NT2/D1 (cell line): Measurements from ENCODE around the gene PSME3.

Experiments
- DNase-seq: peaks from one replicate; pipeline ENCODE4 v3.0.0-alpha.2; 2011; ENCODE audit warnings: low read depth, low spot score
- H3K27me3 ChIP-seq: 2 replicates; pipeline ENCODE4 v1.6.0; 2011; ENCODE audit warnings: mild to moderate bottlenecking; ENCODE audit not compliant: insufficient read length, insufficient read depth
- H3K36me3 ChIP-seq: 2 replicates; pipeline ENCODE4 v1.6.1; 2011; ENCODE audit warnings: mild to moderate bottlenecking, low read length, mixed read lengths; ENCODE audit not compliant: insufficient read depth, insufficient read length
- H3K4me1 ChIP-seq: 2 replicates; pipeline ENCODE4 v1.5.1; 2011; ENCODE audit not compliant: insufficient read depth, insufficient read length
- H3K4me3 ChIP-seq: 2 replicates; pipeline ENCODE4 v1.5.1; 2011; ENCODE audit warnings: low read depth; ENCODE audit not compliant: insufficient read length
- H3K9ac ChIP-seq: 2 replicates; pipeline ENCODE4 v1.6.0; 2011; ENCODE audit warnings: low read depth; ENCODE audit not compliant: insufficient read length
- H3K9me3 ChIP-seq: 2 replicates; pipeline ENCODE4 v1.5.1; 2011; ENCODE audit warnings: mild to moderate bottlenecking, low read length; ENCODE audit not compliant: insufficient read depth
- SUZ12 ChIP-seq: IDR thresholded peaks from 2 replicates; pipeline ENCODE4 v1.6.1; 2011; ENCODE audit not compliant: insufficient read length, insufficient read depth; ENCODE audit errors: extremely low read depth
- YY1 ChIP-seq: IDR thresholded peaks from 2 replicates; pipeline ENCODE4 v1.6.1; 2011; ENCODE audit not compliant: insufficient read length, insufficient read depth
- ZNF274 ChIP-seq: IDR thresholded peaks from 2 replicates; pipeline ENCODE4 v1.6.1; 2011; ENCODE audit warnings: mild to moderate bottlenecking, low read depth, low read length

PSME3 gene

DNA sequence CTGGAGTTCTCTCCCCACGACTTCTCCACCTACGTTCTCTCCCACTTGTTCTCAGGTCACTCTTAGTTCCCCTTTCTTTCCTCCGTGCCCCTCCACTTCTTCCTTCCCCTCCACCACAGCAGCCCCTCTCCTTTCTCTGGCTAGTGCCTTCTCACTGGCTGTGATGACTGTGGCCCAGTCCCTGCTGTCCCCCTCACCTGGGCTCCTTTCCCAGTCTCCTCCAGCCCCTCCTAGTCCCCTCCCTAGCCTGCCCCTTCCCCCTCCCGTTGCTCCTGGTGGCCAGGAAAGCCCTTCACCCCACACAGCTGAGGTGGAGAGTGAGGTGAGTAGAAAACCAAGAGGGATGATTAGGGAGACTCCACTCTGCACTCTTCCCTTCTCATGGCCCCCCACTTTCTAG is 38.1 kb upstream of the PSME3 start:
- peaks cover 8% of the 10 kb centered on the region; the same call in 1 of the 2 replicates for H3K9me3 ChIP-seq
- no peak for DNase-seq
- H3K9ac ChIP-seq, result no peak overlapping the region
- no peaks in the 10 kb centered on the region for H3K27me3 ChIP-seq
- peaks cover 2% of the 10 kb centered on the region for H3K4me1 ChIP-seq
- peaks cover 41% of the 10 kb centered on the region for H3K36me3 ChIP-seq
- TF ChIP-seq ZNF274 (no peak), SUZ12 (no peak)
- no peak overlapping the region for H3K4me3 ChIP-seq

DNA sequence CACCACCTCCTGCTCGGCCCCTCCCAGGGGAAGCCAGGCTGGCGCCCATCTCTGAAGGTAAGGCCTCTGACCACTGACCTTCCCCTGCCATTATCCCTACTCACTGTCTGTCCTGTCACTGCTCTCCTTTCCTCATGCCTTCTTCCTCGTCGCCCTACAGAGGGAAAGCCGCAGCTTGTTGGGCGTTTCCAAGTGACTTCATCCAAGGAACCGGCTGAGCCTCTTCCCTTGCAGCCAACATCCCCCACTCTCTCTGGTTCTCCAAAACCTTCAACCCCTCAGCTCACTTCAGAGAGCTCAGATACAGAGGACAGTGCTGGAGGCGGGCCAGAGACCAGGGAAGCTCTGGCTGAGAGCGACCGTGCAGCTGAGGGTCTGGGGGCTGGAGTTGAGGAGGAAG is 37.7 kb upstream of the PSME3 start:
- Histone ChIP-seq H3K4me3 (no peak overlapping the region), H3K36me3 (peaks cover 39% of the 10 kb centered on the region), H3K9ac (no peak overlapping the region), H3K9me3 (peaks cover 8% of the 10 kb centered on the region; the same call in 1 of the 2 replicates), H3K27me3 (no peaks in the 10 kb centered on the region), H3K4me1 (peaks cover 2% of the 10 kb centered on the region)
- DNase-seq, result no peak
- TF ChIP-seq SUZ12 (no peak), YY1 (no peak), ZNF274 (no peak)

- no peaks in the 10 kb centered on the region for H3K27me3 ChIP-seq
- DNase-seq, result no peak
- H3K4me1 ChIP-seq, result peaks cover 2% of the 10 kb centered on the region
- peak overlapping the region; percentile 13 for H3K9ac ChIP-seq
- TF ChIP-seq SUZ12 (no peak), ZNF274 (no peak), YY1 (no peak)
- H3K4me3 ChIP-seq, result no peak overlapping the region
- H3K36me3 ChIP-seq, result peaks cover 35% of the 10 kb centered on the region
- peaks cover 8% of the 10 kb centered on the region; the same call in 1 of the 2 replicates for H3K9me3 ChIP-seq
Observed at GRCh38 chr17:42796066-42796758, 37.0 kb upstream of the PSME3 start.

GRCh38 chr17:42797067-42798007 is 35.9 kb upstream of the PSME3 start:
- Histone ChIP-seq H3K36me3 (peaks cover 35% of the 10 kb centered on the region), H3K9ac (peak overlapping the region; percentile 92), H3K4me3 (peak overlapping the region; percentile 94), H3K27me3 (no peaks in the 10 kb centered on the region), H3K9me3 (peaks cover 8% of the 10 kb centered on the region; the same call in 1 of the 2 replicates), H3K4me1 (peaks cover 2% of the 10 kb centered on the region)
- no peak for DNase-seq
- no peak for TF ChIP-seq YY1
- no peak for TF ChIP-seq ZNF274
- no peak for TF ChIP-seq SUZ12

GRCh38 chr17:42798011-42798382 is 35.2 kb upstream of the PSME3 start:
- no peak for DNase-seq
- H3K4me1 ChIP-seq, result peaks cover 2% of the 10 kb centered on the region
- peaks cover 35% of the 10 kb centered on the region for H3K36me3 ChIP-seq
- TF ChIP-seq ZNF274 (no peak), YY1 (no peak), SUZ12 (no peak)
- peak overlapping the region; percentile 92 for H3K9ac ChIP-seq
- H3K27me3 ChIP-seq, result no peaks in the 10 kb centered on the region
- H3K4me3 ChIP-seq, result peak overlapping the region; percentile 94
- peaks cover 8% of the 10 kb centered on the region; the same call in 1 of the 2 replicates for H3K9me3 ChIP-seq

GRCh38 chr17:42798383-42799380 is 34.5 kb upstream of the PSME3 start, which contains the start of the genes CNTD1 and COA3:
Gene CNTD1, plus strand, starts transcription at chr17:42798861. Its CDS starts 207 bp downstream, at chr17:42799068.
Gene COA3, minus strand, starts transcription at chr17:42798704. Its CDS starts 23 bp downstream, at chr17:42798681.
- no peaks in the 10 kb centered on the region for H3K27me3 ChIP-seq
- H3K9ac ChIP-seq, result peak within 1 kb of the TSS; percentile 92
- H3K4me1 ChIP-seq, result peaks cover 2% of the 10 kb centered on the region
- H3K36me3 ChIP-seq, result peaks cover 33% of the 10 kb centered on the region
- H3K9me3 ChIP-seq, result peaks cover 8% of the 10 kb centered on the region; the same call in 1 of the 2 replicates
- TF ChIP-seq ZNF274 (no peak), YY1 (peak; percentile 83)
- peak; percentile 81 for DNase-seq
- peak within 1 kb of the TSS; percentile 94 for H3K4me3 ChIP-seq
